GM23338 (cell line): ENCODE data around the gene IGF2BP2. TPM values are rescaled to one million over a fixed set of nuclear protein-coding genes. Genes with fewer than 3 reads are reported as not detected.

ENCODE experiments used
- ATAC-seq: fragments of 200-7000 bp; cut with Tn5 transposase; 3 replicates; pipeline ENCODE4 v1.9.1; 2020
- DNase-seq: peaks from one replicate; pipeline ENCODE4 v3.0.0-alpha.2; 2015; ENCODE audit warnings: low spot score
- H2AFZ ChIP-seq: fragments of 200-600 bp; sonication (generic); 2 replicates; pipeline ENCODE4 v1.8.0; 2016; ENCODE audit warnings: antibody characterized with exemption, mild to moderate bottlenecking, moderate library complexity
- H3F3A ChIP-seq: fragments of 200-600 bp; sonication (generic); replicated peaks from 2 replicates; pipeline ENCODE4 v1.8.0; 2017; ENCODE audit warnings: antibody characterized with exemption, mixed run types, low read depth
- H3K27ac ChIP-seq: fragments of 200-600 bp; sonication (generic); 2 replicates; pipeline ENCODE4 v1.6.1; 2016; ENCODE audit warnings: low read depth
- H3K27me3 ChIP-seq: fragments of 200-600 bp; sonication (generic); 2 replicates; pipeline ENCODE4 v1.8.0; 2016; ENCODE audit warnings: mild to moderate bottlenecking, mixed run types, moderate library complexity; ENCODE audit not compliant: insufficient read depth
- H3K36me3 ChIP-seq: fragments of 200-600 bp; sonication (generic); 2 replicates; pipeline ENCODE4 v1.8.0; 2016; ENCODE audit warnings: mild to moderate bottlenecking; ENCODE audit not compliant: insufficient read depth
- H3K4me1 ChIP-seq: fragments of 200-600 bp; sonication (generic); 2 replicates; pipeline ENCODE4 v1.8.0; 2016; ENCODE audit warnings: mild to moderate bottlenecking, moderate library complexity; ENCODE audit not compliant: insufficient read depth
- H3K4me2 ChIP-seq: fragments of 200-600 bp; sonication (generic); 2 replicates; pipeline ENCODE4 v1.7.1; 2017; ENCODE audit warnings: mixed run types
- H3K4me3 ChIP-seq: fragments of 200-600 bp; sonication (generic); 2 replicates; pipeline ENCODE4 v1.6.1; 2016; ENCODE audit warnings: mixed run types
- H3K79me2 ChIP-seq: fragments of 200-600 bp; sonication (generic); replicated peaks from 2 replicates; pipeline ENCODE4 v1.8.0; 2017; ENCODE audit warnings: mild to moderate bottlenecking; ENCODE audit not compliant: insufficient read depth
- H3K9me2 ChIP-seq: fragments of 200-600 bp; sonication (generic); 2 replicates; pipeline ENCODE4 v1.8.0; 2017; ENCODE audit not compliant: insufficient read depth
- H4K20me1 ChIP-seq: fragments of 200-600 bp; sonication (generic); replicated peaks from 2 replicates; pipeline ENCODE4 v1.8.0; 2017; ENCODE audit warnings: mild to moderate bottlenecking; ENCODE audit not compliant: insufficient read depth
- H3K27ac Mint-ChIP-seq: 2 replicates; pipeline ENCODE4 v1.8.0; 2020; ENCODE audit warnings: inconsistent platforms, mild to moderate bottlenecking, moderate library complexity, mixed read lengths
- H3K27me3 Mint-ChIP-seq: 3 replicates; pipeline ENCODE4 v1.8.0; 2022; ENCODE audit warnings: low read depth, mild to moderate bottlenecking, moderate library complexity, mixed read lengths, inconsistent platforms; ENCODE audit not compliant: insufficient read depth, poor library complexity
- H3K36me3 Mint-ChIP-seq: 3 replicates; pipeline ENCODE4 v1.8.0; 2021; ENCODE audit warnings: low read depth, mild to moderate bottlenecking, inconsistent platforms, moderate library complexity, mixed read lengths
- H3K4me1 Mint-ChIP-seq: 3 replicates; pipeline ENCODE4 v1.8.0; 2020; ENCODE audit warnings: mild to moderate bottlenecking, inconsistent platforms, mixed read lengths
- H3K4me3 Mint-ChIP-seq: 3 replicates; pipeline ENCODE4 v1.8.0; 2021; ENCODE audit warnings: moderate library complexity, mild to moderate bottlenecking, inconsistent platforms, mixed read lengths
- H3K9me3 Mint-ChIP-seq: 3 replicates; pipeline ENCODE4 v1.8.0; 2020; ENCODE audit warnings: moderate library complexity, mild to moderate bottlenecking, inconsistent platforms, mixed read lengths
- CREB1 ChIP-seq: fragments of 250-450 bp; sonication (Bioruptor Pico); IDR thresholded peaks from 2 replicates; pipeline ENCODE4 v1.5.0; 2020; ENCODE audit warnings: low read depth, mild to moderate bottlenecking, moderate library complexity
- CTCF ChIP-seq, 2 experiments: fragments of 200-600 bp in 1 of 2; sonication (generic) in 1 of 2; conservative IDR thresholded peaks; 2 replicates each; pipeline versions ENCODE4 v1.5.1 to v1.6.1; 2016 to 2017; ENCODE audit warnings: antibody characterized with exemption in 2 of 2, low read depth in 2 of 2, mild to moderate bottlenecking in 2 of 2, moderate library complexity in 1 of 2
- ETS1 ChIP-seq: IDR thresholded peaks from 2 replicates; pipeline ENCODE4 v1.6.1; 2016; ENCODE audit warnings: antibody characterized with exemption
- EZH2 ChIP-seq: fragments of 200-600 bp; sonication (generic); IDR thresholded peaks from one replicate; pipeline ENCODE4 v1.8.0; 2017; ENCODE audit warnings: antibody characterized with exemption, mild to moderate bottlenecking, low read depth; ENCODE audit not compliant: unreplicated experiment
- EZH2phosphoT487 ChIP-seq: fragments of 200-600 bp; sonication (generic); IDR thresholded peaks from one replicate; pipeline ENCODE4 v1.8.1; 2018; ENCODE audit warnings: antibody characterized with exemption; ENCODE audit not compliant: unreplicated experiment
- JUNB ChIP-seq: IDR thresholded peaks from one replicate; pipeline ENCODE4 v1.6.1; 2016; ENCODE audit warnings: antibody characterized with exemption; ENCODE audit not compliant: unreplicated experiment
- POLR2AphosphoS5 ChIP-seq: IDR thresholded peaks from 2 replicates; pipeline ENCODE4 v1.6.1; 2016; ENCODE audit warnings: antibody characterized with exemption, low read depth
- REST ChIP-seq: IDR thresholded peaks from one replicate; pipeline ENCODE4 v1.6.1; 2018; ENCODE audit warnings: antibody characterized with exemption; ENCODE audit not compliant: unreplicated experiment
- ZNF114 ChIP-seq: fragments of 250-450 bp; sonication (Bioruptor Pico); IDR thresholded peaks from 2 replicates; pipeline ENCODE4 v1.5.0; 2020; ENCODE audit warnings: mild to moderate bottlenecking, moderate library complexity
- ZNF331 ChIP-seq: fragments of 250-450 bp; sonication (Bioruptor Pico); IDR thresholded peaks from 2 replicates; pipeline ENCODE4 v1.5.0; 2020; ENCODE audit warnings: low read depth, mild to moderate bottlenecking, moderate library complexity
- polyA plus RNA-seq: library from polyadenylated mRNA; unstranded; fragments of >200 nt; fragmentation: Nextera tagmentation; extraction: Ambion mirVana; gene quantifications from 2 replicates; pipeline ENCODE4 v1.2.1, GENCODE V29; 2016
- total RNA-seq: library from RNA; depleted of rRNA; stranded (reverse); fragments of >200 nt; shearing (Covaris generic); gene quantifications from 2 replicates; pipeline ENCODE4 v1.2.3, GENCODE V29; 2014

The IGF2BP2 gene
- total and polyA plus RNA-seq, 2 experiments from 2014 or later, result 82.9 to 84.5 TPM

- TF ChIP-seq REST (no peak), JUNB (no peak), ETS1 (no peak), ZNF331 (CRISPR knock-in tag) (no peak), CTCF (conservative IDR thresholded peaks at IDR 0.05; ENCODE audit: low read depth in 2 of 2) (no peak)
Measured at GRCh38 chr3:185862920-185863319, 38.1 kb upstream of the IGF2BP2 start (continued).

- peaks cover 10% of the 10 kb centered on the region; the same call in 2 of the 3 replicates for H3K36me3 Mint-ChIP-seq
- peaks cover 27% of the 10 kb centered on the region for H3K9me3 Mint-ChIP-seq
- Histone ChIP-seq H2AFZ (no peak overlapping the region), H3F3A (no peaks in the 10 kb centered on the region; the same call in 1 of the 2 replicates), H3K9me2 (no peaks in the 10 kb centered on the region), H3K27ac (no peak overlapping the region), H3K27me3 (no peaks in the 10 kb centered on the region), H3K79me2 (no peaks in the 10 kb centered on the region), H3K4me2 (no peak overlapping the region), H4K20me1 (no peaks in the 10 kb centered on the region), H3K36me3 (no peaks in the 10 kb centered on the region), H3K4me1 (no peaks in the 10 kb centered on the region), H3K4me3 (no peak overlapping the region)
- no peak overlapping the region for H3K27ac Mint-ChIP-seq
- H3K4me1 Mint-ChIP-seq, result no peaks in the 10 kb centered on the region
- H3K27me3 Mint-ChIP-seq, result peaks cover 5% of the 10 kb centered on the region
- ATAC-seq, result no peak
- H3K4me3 Mint-ChIP-seq, result no peak overlapping the region
- DNase-seq, result no peak
- TF ChIP-seq ETS1 (no peak), CREB1 (CRISPR knock-in tag) (no peak), EZH2phosphoT487 (no peak), POLR2AphosphoS5 (no peak), ZNF114 (CRISPR knock-in tag) (no peak), ZNF331 (CRISPR knock-in tag) (no peak), CTCF (conservative IDR thresholded peaks at IDR 0.05; ENCODE audit: low read depth in 2 of 2) (no peak), REST (no peak), EZH2 (no peak)
Measured at GRCh38 chr3:185859294-185859972, 34.6 kb upstream of the IGF2BP2 start.
